Measurements from ENCODE around the gene COLEC12. TPM values are rescaled to one million over a fixed set of nuclear protein-coding genes. Genes with fewer than 3 reads are reported as not detected.

The COLEC12 gene
- total RNA-seq, 1 experiment from 2014 or later: not detected

DNA sequence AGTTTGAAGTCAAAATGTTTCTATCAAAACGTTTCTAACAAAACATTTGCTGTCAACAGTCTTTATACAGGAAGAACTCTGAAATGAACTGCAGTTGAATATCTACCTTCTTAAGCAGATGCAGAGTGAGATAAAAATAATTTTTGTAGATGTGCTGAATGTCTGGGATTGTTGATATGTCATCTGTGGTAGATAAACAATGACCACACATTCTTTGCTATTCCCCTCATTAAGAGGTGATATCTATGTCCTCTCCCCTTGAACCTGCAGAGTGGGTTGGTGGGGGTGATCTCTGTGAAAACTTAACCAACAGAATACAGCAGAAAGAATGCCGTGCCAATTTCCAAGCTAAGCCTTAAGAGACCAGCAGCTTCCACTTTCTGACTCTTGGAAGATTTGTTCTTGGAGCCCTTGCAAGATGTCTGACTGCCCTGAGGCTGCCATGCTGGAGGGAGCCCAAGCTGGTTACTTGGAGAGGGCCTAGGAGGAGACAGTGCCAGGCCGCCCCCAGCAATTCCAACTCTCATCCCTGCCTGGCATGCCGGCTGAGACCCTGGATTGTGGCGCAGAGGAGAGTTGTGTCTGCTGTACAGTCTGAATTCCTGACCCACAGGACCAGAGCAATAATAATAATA, 80.8 kb downstream of the COLEC12 start:
- POLR2A ChIA-PET (ENCODE audit: unreplicated experiment): no interaction called here
- no peaks in the 10 kb centered on the region for H4K20me1 ChIP-seq (ENCODE audit: insufficient read depth)
- BruUV-seq (replicated peaks): no TSS peak

DNA sequence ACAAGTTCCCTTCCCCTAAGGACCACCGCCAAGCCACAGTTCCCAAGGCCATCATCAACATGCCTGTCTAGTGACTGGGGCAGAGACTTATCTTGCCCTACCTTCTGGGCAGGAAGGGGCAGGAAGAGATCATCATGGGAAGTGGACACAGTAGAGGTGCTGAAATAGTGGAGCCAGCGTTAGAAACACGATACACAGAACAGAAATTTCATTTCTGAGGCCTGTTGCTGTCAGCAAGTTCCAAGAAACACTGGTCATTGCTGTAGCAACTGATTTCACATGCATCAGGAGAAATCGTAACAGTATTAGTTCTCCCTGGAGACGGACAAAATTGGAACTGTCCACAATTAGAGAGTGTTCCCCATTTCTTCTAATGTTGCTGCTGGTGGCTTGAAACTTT, 83.0 kb downstream of the COLEC12 start:
- no peak overlapping the region for H3K4me2 ChIP-seq
- H2AFZ ChIP-seq: no peak overlapping the region
- H3K27ac ChIP-seq: no peak overlapping the region
- CTCF ChIA-PET: no interaction called here
- H3K4me1 ChIP-seq (replicated peaks; ENCODE audit: insufficient read depth): no peaks in the 10 kb centered on the region
- no peaks in the 10 kb centered on the region for H3K36me3 ChIP-seq (ENCODE audit: low read depth)
- no peaks in the 10 kb centered on the region; the same call in 1 of the 2 replicates for H3F3A ChIP-seq (ENCODE audit: insufficient read depth, low read depth)
- TF ChIP-seq EZH2 (IDR thresholded peaks at IDR 0.05; ENCODE audit: low read depth): no peak
- TF ChIP-seq, protein P1, sequence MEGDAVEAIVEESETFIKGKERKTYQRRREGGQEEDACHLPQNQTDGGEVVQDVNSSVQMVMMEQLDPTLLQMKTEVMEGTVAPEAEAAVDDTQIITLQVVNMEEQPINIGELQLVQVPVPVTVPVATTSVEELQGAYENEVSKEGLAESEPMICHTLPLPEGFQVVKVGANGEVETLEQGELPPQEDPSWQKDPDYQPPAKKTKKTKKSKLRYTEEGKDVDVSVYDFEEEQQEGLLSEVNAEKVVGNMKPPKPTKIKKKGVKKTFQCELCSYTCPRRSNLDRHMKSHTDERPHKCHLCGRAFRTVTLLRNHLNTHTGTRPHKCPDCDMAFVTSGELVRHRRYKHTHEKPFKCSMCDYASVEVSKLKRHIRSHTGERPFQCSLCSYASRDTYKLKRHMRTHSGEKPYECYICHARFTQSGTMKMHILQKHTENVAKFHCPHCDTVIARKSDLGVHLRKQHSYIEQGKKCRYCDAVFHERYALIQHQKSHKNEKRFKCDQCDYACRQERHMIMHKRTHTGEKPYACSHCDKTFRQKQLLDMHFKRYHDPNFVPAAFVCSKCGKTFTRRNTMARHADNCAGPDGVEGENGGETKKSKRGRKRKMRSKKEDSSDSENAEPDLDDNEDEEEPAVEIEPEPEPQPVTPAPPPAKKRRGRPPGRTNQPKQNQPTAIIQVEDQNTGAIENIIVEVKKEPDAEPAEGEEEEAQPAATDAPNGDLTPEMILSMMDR (conservative IDR thresholded peaks at IDR 0.05): no peak
- BruUV-seq (replicated peaks): no TSS peak
- POLR2A ChIA-PET (ENCODE audit: unreplicated experiment): no interaction called here
- peaks cover 6% of the 10 kb centered on the region; the same call in 1 of the 2 replicates for H3K9me3 ChIP-seq (ENCODE audit: insufficient read depth, low read depth)
- H3K4me3 ChIP-seq: no peak overlapping the region
- DNase-seq: no peak
- H4K20me1 ChIP-seq (ENCODE audit: insufficient read depth): no peaks in the 10 kb centered on the region
- no peaks in the 10 kb centered on the region for H3K27me3 ChIP-seq (ENCODE audit: insufficient read depth, low read depth)
- intact Hi-C loops (cut with micrococcal nuclease; ENCODE audit: unreplicated experiment): no loop called here
- no peaks in the 10 kb centered on the region for H3K9me2 ChIP-seq (ENCODE audit: insufficient read depth)
- no peaks in the 10 kb centered on the region for H3K79me2 ChIP-seq (ENCODE audit: low read depth)

More for the DNA sequence above, 80.8 kb downstream of the COLEC12 start:
- no peak overlapping the region for H3K4me2 ChIP-seq
- no peaks in the 10 kb centered on the region for H3K4me1 ChIP-seq (replicated peaks; ENCODE audit: insufficient read depth)
- H3K27me3 ChIP-seq (ENCODE audit: insufficient read depth, low read depth): 0 out of 2 replicates have a peak, but pooled peaks cover 5% of the 10 kb centered on the region
- TF ChIP-seq, protein P1 (conservative IDR thresholded peaks at IDR 0.05): no peak
- TF ChIP-seq EZH2 (IDR thresholded peaks at IDR 0.05; ENCODE audit: low read depth): no peak
- H3K9me2 ChIP-seq (ENCODE audit: insufficient read depth): no peaks in the 10 kb centered on the region; the same call in 1 of the 2 replicates
- H3K27ac ChIP-seq: no peak overlapping the region
- H3K36me3 ChIP-seq (ENCODE audit: low read depth): no peaks in the 10 kb centered on the region
- H3K79me2 ChIP-seq (ENCODE audit: low read depth): no peaks in the 10 kb centered on the region
- DNase-seq: no peak
- H3K4me3 ChIP-seq: no peak overlapping the region
- no peaks in the 10 kb centered on the region; the same call in 1 of the 2 replicates for H3F3A ChIP-seq (ENCODE audit: insufficient read depth, low read depth)
- H2AFZ ChIP-seq: no peak overlapping the region
- intact Hi-C loops (cut with micrococcal nuclease; ENCODE audit: unreplicated experiment): no loop called here
- no peaks in the 10 kb centered on the region for H3K9me3 ChIP-seq (ENCODE audit: insufficient read depth, low read depth)
- CTCF ChIA-PET: no interaction called here

GRCh38 chr18:416930-417329, 83.6 kb downstream of the COLEC12 start:
- intact Hi-C loops (cut with micrococcal nuclease; ENCODE audit: unreplicated experiment): no loop called here
- no peak for DNase-seq
- ChIA-PET POLR2A (ENCODE audit: unreplicated experiment) (no interaction called here), CTCF (no interaction called here)
- H3K9me3 ChIP-seq (ENCODE audit: insufficient read depth, low read depth): peaks cover 6% of the 10 kb centered on the region; the same call in 1 of the 2 replicates
- H3K27ac ChIP-seq: no peak overlapping the region
- H3K4me1 ChIP-seq (replicated peaks; ENCODE audit: insufficient read depth): no peaks in the 10 kb centered on the region
- H3F3A ChIP-seq (ENCODE audit: insufficient read depth, low read depth): no peaks in the 10 kb centered on the region; the same call in 1 of the 2 replicates
- no peaks in the 10 kb centered on the region for H3K36me3 ChIP-seq (ENCODE audit: low read depth)
- no peaks in the 10 kb centered on the region for H3K79me2 ChIP-seq (ENCODE audit: low read depth)
- no peaks in the 10 kb centered on the region for H3K27me3 ChIP-seq (ENCODE audit: insufficient read depth, low read depth)
- no peak overlapping the region for H3K4me2 ChIP-seq
- H4K20me1 ChIP-seq (ENCODE audit: insufficient read depth): no peaks in the 10 kb centered on the region
- TF ChIP-seq, protein P1 (conservative IDR thresholded peaks at IDR 0.05): no peak
- TF ChIP-seq EZH2 (IDR thresholded peaks at IDR 0.05; ENCODE audit: low read depth): no peak
- no TSS peak for BruUV-seq (replicated peaks)
- no peaks in the 10 kb centered on the region for H3K9me2 ChIP-seq (ENCODE audit: insufficient read depth)
- H2AFZ ChIP-seq: no peak overlapping the region
- no peak overlapping the region for H3K4me3 ChIP-seq
